K562 (cell line): Measurements from ENCODE around the gene MOB3B. TPM values are rescaled to one million over a fixed set of nuclear protein-coding genes. Genes with fewer than 3 reads are reported as not detected.

Experiments
- EP400 ChIP-seq: fragments of 450-650 bp; IDR thresholded peaks from 2 replicates; pipeline ENCODE4 v1.6.1; 2017; ENCODE audit warnings: antibody characterized with exemption, mild to moderate bottlenecking, moderate library complexity
- HIVEP1 ChIP-seq: fragments of 250-450 bp; sonication (Bioruptor Pico); IDR thresholded peaks from 2 replicates; pipeline ENCODE4 v1.4.0; 2020; ENCODE audit warnings: mild to moderate bottlenecking
- JUN ChIP-seq, 2 experiments: sonication (generic) in 1 of 2; formaldehyde crosslinking in 1 of 2; IDR thresholded peaks; 2 replicates each; pipeline versions ENCODE4 v1.6.1 to v1.8.0; 2012 to 2022; ENCODE audit warnings: borderline replicate concordance in 2 of 2, mild to moderate bottlenecking in 2 of 2, improper control_type of control experiment in 1 of 2, low read depth in 1 of 2, low read length in 1 of 2, missing genetic modification reagents in 1 of 2
- STAT5A ChIP-seq: IDR thresholded peaks from 2 replicates; pipeline ENCODE4 v1.6.1; 2012; ENCODE audit warnings: low read length, inconsistent platforms, borderline replicate concordance
- TFAP4 ChIP-seq: sonication (generic); formaldehyde crosslinking; IDR thresholded peaks from 2 replicates; pipeline ENCODE4 v1.8.0; 2022; ENCODE audit warnings: missing genetic modification reagents, mild to moderate bottlenecking, moderate library complexity, borderline replicate concordance
- THRB ChIP-seq: fragments of 450-650 bp; formaldehyde crosslinking; conservative IDR thresholded peaks from 2 replicates; pipeline ENCODE4 v1.4.0; 2022; ENCODE audit warnings: mild to moderate bottlenecking, missing genetic modification characterization
- ZBTB49 ChIP-seq: sonication (generic); formaldehyde crosslinking; IDR thresholded peaks from 2 replicates; pipeline ENCODE4 v1.8.0; 2022; ENCODE audit warnings: missing genetic modification reagents, mild to moderate bottlenecking, borderline replicate concordance
- ZNF212 ChIP-seq: fragments of 450-650 bp; formaldehyde crosslinking; IDR thresholded peaks from 2 replicates; pipeline ENCODE4 v1.4.0; 2020; ENCODE audit warnings: mild to moderate bottlenecking
- polyA plus RNA-seq, 8 experiments: library from polyadenylated mRNA; depleted of rRNA in 4 of 8; stranded (reverse) in 5 of 8; unstranded in 3 of 8; fragments of >200 nt; fragmentation: Nextera tagmentation in 2 of 8; fragmentation: Illumina TruSeq in 1 of 8; extraction: Ambion mirVana in 2 of 8; extraction: Trizol in 1 of 8; gene quantifications; 2 replicates each; pipeline versions ENCODE4 v1.2.1 to v1.2.3, GENCODE V29; 2011 to 2014; ENCODE audit warnings: inconsistent platforms in 1 of 8, missing spikeins in 1 of 8
- total RNA-seq, 7 experiments: library from RNA; depleted of rRNA in 6 of 7; stranded (reverse); fragments of >200 nt in 6 of 7; fragmentation: Illumina TruSeq in 2 of 7; extraction: Trizol in 2 of 7; gene quantifications; 2 replicates each; pipeline versions ENCODE4 v1.2.1 to v1.2.3, GENCODE V29; 2011 to 2021; ENCODE audit warnings: low replicate concordance in 1 of 7
- TF ChIP-seq, protein P1 (sequence below): sonication (generic); formaldehyde crosslinking; IDR thresholded peaks from 2 replicates; pipeline ENCODE4 v1.8.1; 2023; ENCODE audit warnings: mild to moderate bottlenecking, missing genetic modification reagents

Gene MOB3B
- total and polyA plus RNA-seq, 9 of the 15 experiments (the other 6 are each of a cell fraction or from before 2014, with no cell fraction given): 3.6 to 12.8 (median 7.2) TPM

DNA sequence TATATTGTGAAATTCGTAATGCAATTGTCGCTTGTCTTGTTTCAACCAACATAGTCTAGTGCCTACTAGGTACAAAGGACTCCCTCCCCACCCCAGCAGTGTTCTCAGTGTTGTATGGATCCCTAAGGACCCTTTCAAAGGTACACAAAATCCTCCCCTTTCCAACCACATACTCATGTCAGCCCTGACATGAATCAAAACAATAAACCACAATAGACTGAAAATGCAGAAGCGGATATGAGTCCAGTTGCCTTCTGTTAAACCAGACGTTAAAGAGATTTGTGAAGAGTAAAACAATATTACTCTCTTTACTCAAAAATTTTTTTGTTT, 87.9 kb downstream of the MOB3B start (continued):
- TF ChIP-seq TFAP4 (CRISPR knock-in tag): no peak
- no peak for TF ChIP-seq HIVEP1 (CRISPR knock-in tag)
- TF ChIP-seq STAT5A: no peak
- TF ChIP-seq JUN (IDR thresholded peaks at IDR 0.05; ENCODE audit: borderline replicate concordance, low read depth, low read length): no peak
- TF ChIP-seq JUN (CRISPR knock-in tag; IDR thresholded peaks at IDR 0.05; ENCODE audit: borderline replicate concordance): no peak
- TF ChIP-seq, protein P1, sequence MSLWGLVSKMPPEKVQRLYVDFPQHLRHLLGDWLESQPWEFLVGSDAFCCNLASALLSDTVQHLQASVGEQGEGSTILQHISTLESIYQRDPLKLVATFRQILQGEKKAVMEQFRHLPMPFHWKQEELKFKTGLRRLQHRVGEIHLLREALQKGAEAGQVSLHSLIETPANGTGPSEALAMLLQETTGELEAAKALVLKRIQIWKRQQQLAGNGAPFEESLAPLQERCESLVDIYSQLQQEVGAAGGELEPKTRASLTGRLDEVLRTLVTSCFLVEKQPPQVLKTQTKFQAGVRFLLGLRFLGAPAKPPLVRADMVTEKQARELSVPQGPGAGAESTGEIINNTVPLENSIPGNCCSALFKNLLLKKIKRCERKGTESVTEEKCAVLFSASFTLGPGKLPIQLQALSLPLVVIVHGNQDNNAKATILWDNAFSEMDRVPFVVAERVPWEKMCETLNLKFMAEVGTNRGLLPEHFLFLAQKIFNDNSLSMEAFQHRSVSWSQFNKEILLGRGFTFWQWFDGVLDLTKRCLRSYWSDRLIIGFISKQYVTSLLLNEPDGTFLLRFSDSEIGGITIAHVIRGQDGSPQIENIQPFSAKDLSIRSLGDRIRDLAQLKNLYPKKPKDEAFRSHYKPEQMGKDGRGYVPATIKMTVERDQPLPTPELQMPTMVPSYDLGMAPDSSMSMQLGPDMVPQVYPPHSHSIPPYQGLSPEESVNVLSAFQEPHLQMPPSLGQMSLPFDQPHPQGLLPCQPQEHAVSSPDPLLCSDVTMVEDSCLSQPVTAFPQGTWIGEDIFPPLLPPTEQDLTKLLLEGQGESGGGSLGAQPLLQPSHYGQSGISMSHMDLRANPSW: no peak
- TF ChIP-seq ZBTB49 (CRISPR knock-in tag): no peak
- no peak for TF ChIP-seq ZNF212
- no peak for TF ChIP-seq EP400
- no peak for TF ChIP-seq THRB (CRISPR knock-in tag)
